Breast epithelium (tissue), 3 donors: Measurements from ENCODE around the gene C20orf141.

ENCODE experiments used
- POLR2A ChIP-seq: fragments of 450-650 bp; IDR thresholded peaks from one replicate; pipeline ENCODE4 v1.6.1; 2016; ENCODE audit warnings: antibody characterized with exemption, mild to moderate bottlenecking, moderate library complexity
- POLR2AphosphoS5 ChIP-seq, 3 donors: sonication (generic); formaldehyde crosslinking; IDR thresholded peaks; one replicate each; pipeline ENCODE4 v1.6.1; 2017; ENCODE audit warnings: antibody characterized with exemption in 3 of 3
- TF ChIP-seq, protein P1 (sequence below), 3 donors: fragments of 450-650 bp; IDR thresholded peaks; one replicate each; pipeline ENCODE4 v1.5.1; 2016 to 2017; ENCODE audit warnings: antibody characterized with exemption in 3 of 3, mild to moderate bottlenecking in 3 of 3, moderate library complexity in 3 of 3

DNA sequence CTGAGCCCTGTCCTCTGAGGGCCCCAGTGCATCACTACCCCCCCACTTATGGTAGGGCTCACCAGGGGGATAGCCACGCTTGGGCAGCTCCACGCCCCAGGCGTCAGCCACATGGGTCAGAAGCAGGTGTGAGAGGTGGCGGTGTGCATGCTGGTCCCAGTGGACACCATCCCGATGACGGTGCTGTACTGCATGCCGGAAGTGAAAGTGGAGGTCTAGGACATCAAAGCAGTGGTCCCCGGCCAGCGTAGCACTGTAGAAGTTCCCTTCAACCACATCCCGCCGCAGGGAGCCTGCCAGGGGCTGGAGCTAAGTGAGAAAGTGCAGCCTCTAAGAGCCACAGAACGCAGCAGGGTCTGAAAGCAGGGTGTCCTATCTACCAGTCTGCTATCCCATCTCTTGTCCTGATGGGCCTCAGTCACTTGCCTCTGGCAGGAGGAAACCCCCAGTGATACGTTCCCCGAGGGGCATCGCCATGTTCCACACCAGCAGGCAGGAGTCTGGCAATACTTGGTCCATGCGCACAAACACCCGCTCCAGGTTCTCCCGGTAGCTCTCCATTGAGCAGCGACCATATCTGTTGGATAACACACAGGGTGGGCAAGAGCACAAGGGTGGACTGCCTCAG, 23.5 kb downstream of the C20orf141 start:
- TF ChIP-seq POLR2A = no peak
- no peak for TF ChIP-seq POLR2AphosphoS5 (IDR thresholded peaks at IDR 0.05)
- TF ChIP-seq, protein P1, sequence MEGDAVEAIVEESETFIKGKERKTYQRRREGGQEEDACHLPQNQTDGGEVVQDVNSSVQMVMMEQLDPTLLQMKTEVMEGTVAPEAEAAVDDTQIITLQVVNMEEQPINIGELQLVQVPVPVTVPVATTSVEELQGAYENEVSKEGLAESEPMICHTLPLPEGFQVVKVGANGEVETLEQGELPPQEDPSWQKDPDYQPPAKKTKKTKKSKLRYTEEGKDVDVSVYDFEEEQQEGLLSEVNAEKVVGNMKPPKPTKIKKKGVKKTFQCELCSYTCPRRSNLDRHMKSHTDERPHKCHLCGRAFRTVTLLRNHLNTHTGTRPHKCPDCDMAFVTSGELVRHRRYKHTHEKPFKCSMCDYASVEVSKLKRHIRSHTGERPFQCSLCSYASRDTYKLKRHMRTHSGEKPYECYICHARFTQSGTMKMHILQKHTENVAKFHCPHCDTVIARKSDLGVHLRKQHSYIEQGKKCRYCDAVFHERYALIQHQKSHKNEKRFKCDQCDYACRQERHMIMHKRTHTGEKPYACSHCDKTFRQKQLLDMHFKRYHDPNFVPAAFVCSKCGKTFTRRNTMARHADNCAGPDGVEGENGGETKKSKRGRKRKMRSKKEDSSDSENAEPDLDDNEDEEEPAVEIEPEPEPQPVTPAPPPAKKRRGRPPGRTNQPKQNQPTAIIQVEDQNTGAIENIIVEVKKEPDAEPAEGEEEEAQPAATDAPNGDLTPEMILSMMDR (IDR thresholded peaks at IDR 0.05) = no peak
